Naive B cell (primary cell): ENCODE measurements around the gene APBB2. TPM values are rescaled to one million over a fixed set of nuclear protein-coding genes. Genes with fewer than 3 reads are reported as not detected.
A peak's percentile ranks its signal among the peaks of the same experiment; 100 is the strongest.

Source experiments
- ATAC-seq, 2 donors: fragments of 150-1000 bp; cut with Tn5 transposase; 2 replicates each; pipeline ENCODE4 v1.10.0; 2021; ENCODE audit warnings: low read depth in 2 of 2, mild to moderate bottlenecking in 2 of 2, moderate library complexity in 2 of 2
- DNase-seq: peaks from one replicate; pipeline ENCODE4 v3.0.0; 2022
- H3K27ac Mint-ChIP-seq, 6 donors: one replicate each; pipeline ENCODE4 v1.8.0; 2020 to 2022; ENCODE audit warnings: mild to moderate bottlenecking in 6 of 6, mixed read lengths in 6 of 6, moderate library complexity in 5 of 6, inconsistent platforms in 2 of 6
- H3K27me3 Mint-ChIP-seq, 3 donors: one replicate each; pipeline ENCODE4 v1.8.0; 2021 to 2022; ENCODE audit warnings: mixed read lengths in 3 of 3, mild to moderate bottlenecking in 1 of 3
- H3K36me3 Mint-ChIP-seq, 2 donors: one replicate each; pipeline ENCODE4 v1.8.0; 2020 to 2022; ENCODE audit warnings: mixed read lengths in 2 of 2, inconsistent platforms in 1 of 2, mild to moderate bottlenecking in 1 of 2
- H3K4me1 Mint-ChIP-seq, 3 donors: one replicate each; pipeline ENCODE4 v1.8.0; 2020 to 2022; ENCODE audit warnings: mixed read lengths in 3 of 3, inconsistent platforms in 1 of 3, mild to moderate bottlenecking in 1 of 3, moderate library complexity in 1 of 3
- H3K4me3 Mint-ChIP-seq, 8 donors: one replicate each; pipeline ENCODE4 v1.8.0; 2020 to 2022; ENCODE audit warnings: mild to moderate bottlenecking in 8 of 8, mixed read lengths in 8 of 8, moderate library complexity in 8 of 8, inconsistent platforms in 2 of 8
- H3K9me3 Mint-ChIP-seq, 7 donors: one replicate each; pipeline ENCODE4 v1.8.0; 2020 to 2022; ENCODE audit warnings: mixed read lengths in 7 of 7, mild to moderate bottlenecking in 5 of 7, inconsistent platforms in 2 of 7, moderate library complexity in 1 of 7
- polyA plus RNA-seq, 6 donors: library from polyadenylated mRNA; unstranded; fragments of 300-500 nt; fragmentation: Illumina TruSeq; gene quantifications; one replicate each; pipeline ENCODE4 v1.2.3, GENCODE V29; 2021; ENCODE audit warnings: low read depth in 6 of 6

Gene APBB2
- polyA plus RNA-seq, 6 donors from 2014 or later = 8.6 to 23.5 (median 15.7) TPM

DNA sequence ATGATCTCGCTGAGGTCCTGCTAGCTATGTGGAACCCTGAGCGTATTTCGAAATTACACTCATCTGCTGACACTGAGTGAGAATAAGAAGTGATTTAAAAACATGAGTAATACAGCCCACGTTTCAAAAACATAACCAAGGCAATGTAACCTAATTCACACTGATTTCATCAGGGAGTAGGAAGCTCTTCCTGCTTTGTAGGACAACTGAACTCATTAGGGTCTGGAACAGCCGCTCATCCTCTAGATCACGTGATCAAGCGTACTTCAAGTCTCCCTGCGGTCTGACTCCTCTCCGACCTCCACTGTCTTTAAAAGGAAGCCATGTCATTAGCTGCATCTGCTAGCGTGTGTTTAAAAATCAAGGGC is 326.6 kb downstream of the APBB2 start:
- Mint-ChIP-seq H3K27ac (no peak overlapping the region), H3K36me3 (no peaks in the 10 kb centered on the region), H3K4me1 (no peaks in the 10 kb centered on the region), H3K9me3 (no peaks in the 10 kb centered on the region), H3K27me3 (peaks cover 2 to 14% (median 9%) of the 10 kb centered on the region in 3 donors), H3K4me3 (no peak overlapping the region)
- DNase-seq (no peak), ATAC-seq (no peak)

DNA sequence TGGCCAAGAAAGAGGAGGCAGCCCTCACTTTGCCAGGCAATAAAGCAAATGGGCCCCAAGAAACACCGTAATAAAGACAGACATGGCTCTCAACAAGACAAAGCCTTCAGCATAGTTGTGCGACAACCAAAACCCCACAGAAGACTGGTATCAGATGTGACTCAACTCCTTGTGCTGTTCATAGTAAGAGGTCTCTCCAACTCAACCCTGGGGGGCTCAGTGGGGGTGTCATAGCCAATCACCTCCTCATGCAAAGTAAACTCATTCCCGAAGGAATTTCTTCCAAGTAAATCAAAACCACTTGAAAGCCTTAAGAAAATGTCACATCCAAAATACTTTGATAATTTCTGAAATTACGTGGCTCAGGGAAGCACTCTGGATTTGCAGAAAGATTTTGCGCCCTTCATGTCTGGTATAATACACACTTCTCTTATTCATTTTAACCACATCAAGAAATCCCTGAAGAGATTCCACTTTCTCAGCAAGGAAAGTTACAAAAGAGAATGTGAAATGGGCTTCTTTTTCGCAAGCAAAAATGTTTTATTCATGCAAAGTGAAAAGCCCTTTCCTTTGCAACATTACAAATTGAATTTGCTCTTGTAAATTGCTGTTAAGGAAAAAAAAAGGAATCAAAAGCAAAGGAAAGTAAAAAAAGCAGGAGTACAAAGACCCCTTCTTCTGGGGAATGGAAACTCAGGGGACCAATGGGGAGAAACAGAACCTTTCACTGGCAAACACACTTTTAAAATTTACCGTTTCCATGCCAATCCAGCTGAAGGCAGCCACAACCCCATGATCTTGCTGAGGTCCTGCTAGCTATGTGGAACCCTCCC is 327.2 kb downstream of the APBB2 start:
- no peak for ATAC-seq
- Mint-ChIP-seq H3K36me3 (no peaks in the 10 kb centered on the region), H3K27me3 (peaks cover 8 to 20% (median 9%) of the 10 kb centered on the region in 3 donors), H3K9me3 (no peaks in the 10 kb centered on the region), H3K4me3 (no peak overlapping the region), H3K27ac (peak overlapping the region in 1 of 6 donors; percentile 6), H3K4me1 (no peaks in the 10 kb centered on the region)
- no peak for DNase-seq

DNA sequence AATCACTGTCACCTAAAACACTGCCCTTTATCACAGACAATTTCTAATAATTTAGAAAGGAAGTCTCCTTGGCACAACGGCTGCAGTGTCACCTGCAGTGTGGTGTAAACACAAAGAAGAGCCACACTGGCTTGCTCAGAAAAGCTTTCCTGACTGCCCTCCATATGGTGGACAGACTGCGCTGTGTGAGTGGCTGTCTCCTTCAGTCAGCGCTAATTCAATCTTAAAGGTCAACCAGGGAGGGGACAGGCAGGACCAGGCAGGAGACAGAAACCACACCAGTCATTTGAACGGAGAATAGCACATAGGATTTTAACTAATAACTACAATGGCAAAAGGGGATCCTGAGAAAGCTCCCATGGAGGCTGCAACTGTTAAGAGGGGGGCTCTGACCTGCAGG is 332.5 kb downstream of the APBB2 start:
- Mint-ChIP-seq H3K36me3 (no peaks in the 10 kb centered on the region), H3K9me3 (no peaks in the 10 kb centered on the region), H3K4me1 (no peaks in the 10 kb centered on the region), H3K27me3 (peaks cover 15 to 50% (median 46%) of the 10 kb centered on the region in 3 donors), H3K4me3 (no peak overlapping the region), H3K27ac (no peak overlapping the region)
- ATAC-seq (no peak), DNase-seq (no peak)

DNA sequence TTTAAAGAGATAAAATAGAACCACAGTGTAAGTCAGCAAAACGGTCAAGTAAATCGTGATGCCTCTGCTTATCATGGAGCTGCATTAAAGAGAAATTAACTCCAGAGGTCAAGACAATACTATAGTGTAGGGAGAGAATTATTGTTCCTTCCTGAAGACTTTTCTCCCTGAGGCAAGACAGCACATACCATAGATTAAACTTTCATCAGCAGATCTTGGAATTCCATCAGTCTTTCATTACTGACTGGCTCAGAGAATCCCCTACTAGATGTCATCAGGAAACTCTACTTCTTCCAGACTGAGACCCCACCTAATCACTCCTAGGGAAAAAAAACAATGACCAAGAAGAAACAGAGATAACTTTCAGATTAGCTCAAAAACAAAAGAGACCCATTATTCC is 333.2 kb downstream of the APBB2 start:
- H3K4me3 Mint-ChIP-seq = no peak overlapping the region
- no peaks in the 10 kb centered on the region for H3K36me3 Mint-ChIP-seq
- ATAC-seq = no peak
- H3K27ac Mint-ChIP-seq = no peak overlapping the region
- no peaks in the 10 kb centered on the region for H3K4me1 Mint-ChIP-seq
- H3K27me3 Mint-ChIP-seq = peaks cover 17 to 50% (median 48%) of the 10 kb centered on the region in 3 donors
- no peaks in the 10 kb centered on the region for H3K9me3 Mint-ChIP-seq
- no peak for DNase-seq

DNA sequence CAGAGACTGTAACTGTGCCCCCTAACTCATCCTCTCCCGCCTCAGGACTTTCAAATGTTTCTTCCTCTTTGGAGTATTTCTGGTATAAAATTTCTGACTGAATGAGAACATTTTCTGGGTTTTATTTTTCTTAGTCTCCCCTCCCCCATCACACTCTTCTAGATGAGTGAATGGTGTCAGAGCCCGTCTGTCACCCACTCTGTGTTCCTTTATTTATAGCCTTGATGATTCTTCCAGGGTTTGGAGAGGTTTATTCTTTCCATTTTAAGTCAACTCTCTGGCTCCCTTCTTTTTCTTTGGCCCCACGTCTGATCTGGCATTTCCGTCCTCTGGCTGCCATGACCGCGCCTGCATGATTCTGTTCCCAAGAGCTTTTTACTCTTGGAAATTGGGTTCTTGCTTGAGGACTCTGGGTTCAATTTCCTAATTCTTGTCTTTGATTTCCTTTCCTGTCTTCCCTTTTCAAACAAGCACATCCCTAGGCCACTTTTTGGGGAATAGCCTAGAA is 335.7 kb downstream of the APBB2 start:
- peaks cover 12 to 50% (median 42%) of the 10 kb centered on the region in 3 donors for H3K27me3 Mint-ChIP-seq
- DNase-seq (no peak), ATAC-seq (no peak)
- peak overlapping the region in 2 of 6 donors; percentile 15 to 53 for H3K27ac Mint-ChIP-seq
- no peaks in the 10 kb centered on the region for H3K9me3 Mint-ChIP-seq
- H3K36me3 Mint-ChIP-seq = no peaks in the 10 kb centered on the region
- H3K4me1 Mint-ChIP-seq = no peaks in the 10 kb centered on the region
- no peak overlapping the region for H3K4me3 Mint-ChIP-seq

DNA sequence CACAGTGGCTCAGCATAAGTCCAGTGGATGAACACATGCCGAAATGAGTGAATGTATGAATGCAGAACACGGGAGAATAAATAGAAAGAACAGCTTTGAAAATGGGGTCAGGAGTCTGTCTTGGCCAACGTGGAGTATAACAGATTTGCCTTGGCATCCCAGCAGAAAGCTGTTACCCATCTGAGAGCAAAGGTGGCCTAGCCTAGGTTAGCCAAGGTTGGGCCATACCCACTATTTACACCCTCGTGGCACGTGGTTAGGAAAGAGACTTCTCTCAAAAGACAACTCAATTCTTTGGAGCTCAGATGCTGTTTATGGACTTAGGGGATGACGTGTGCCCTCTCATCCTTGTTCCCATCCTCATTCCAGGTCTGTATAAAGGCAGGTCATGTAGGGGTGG is 337.3 kb downstream of the APBB2 start:
- Mint-ChIP-seq H3K27me3 (peaks cover 12 to 43% (median 33%) of the 10 kb centered on the region in 3 donors), H3K4me3 (no peak overlapping the region), H3K9me3 (no peaks in the 10 kb centered on the region), H3K27ac (no peak overlapping the region), H3K4me1 (no peaks in the 10 kb centered on the region), H3K36me3 (no peaks in the 10 kb centered on the region)
- ATAC-seq (no peak), DNase-seq (no peak)

DNA sequence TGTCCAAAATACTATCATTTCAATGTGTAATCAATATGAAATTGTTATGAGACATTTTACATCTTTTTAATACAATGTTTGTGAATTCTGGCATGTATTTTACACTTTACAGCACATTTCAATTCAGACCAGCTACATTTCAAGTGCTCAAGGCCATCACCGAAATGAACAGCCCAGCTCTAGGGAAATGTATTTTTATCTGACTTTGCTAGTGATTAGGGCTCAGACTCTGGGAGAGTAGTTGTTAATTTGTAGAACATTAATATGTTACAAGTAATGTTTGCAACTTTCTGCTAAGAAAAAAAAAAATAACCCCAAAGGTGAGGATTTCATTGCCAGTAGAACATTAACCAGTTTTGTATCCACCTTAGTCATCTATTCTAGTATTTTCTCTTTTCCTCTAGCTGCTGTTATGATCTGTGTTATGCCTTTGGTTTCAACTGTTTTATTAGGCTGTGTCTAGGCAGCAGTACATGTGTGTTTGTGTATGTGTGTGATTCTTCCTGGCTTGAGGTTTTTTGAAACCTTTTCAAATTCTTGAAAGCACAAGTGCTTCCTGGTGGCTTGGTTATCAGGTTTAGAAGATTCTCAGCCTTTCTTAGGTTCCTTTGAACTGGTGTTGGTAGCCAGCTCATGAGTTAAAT is 338.7 kb downstream of the APBB2 start:
- no peaks in the 10 kb centered on the region for H3K36me3 Mint-ChIP-seq
- no peak for ATAC-seq
- no peak for DNase-seq
- H3K4me3 Mint-ChIP-seq = no peak overlapping the region
- no peaks in the 10 kb centered on the region for H3K9me3 Mint-ChIP-seq
- H3K4me1 Mint-ChIP-seq = no peaks in the 10 kb centered on the region
- peaks cover 12 to 40% (median 30%) of the 10 kb centered on the region in 3 donors for H3K27me3 Mint-ChIP-seq
- no peak overlapping the region for H3K27ac Mint-ChIP-seq

DNA sequence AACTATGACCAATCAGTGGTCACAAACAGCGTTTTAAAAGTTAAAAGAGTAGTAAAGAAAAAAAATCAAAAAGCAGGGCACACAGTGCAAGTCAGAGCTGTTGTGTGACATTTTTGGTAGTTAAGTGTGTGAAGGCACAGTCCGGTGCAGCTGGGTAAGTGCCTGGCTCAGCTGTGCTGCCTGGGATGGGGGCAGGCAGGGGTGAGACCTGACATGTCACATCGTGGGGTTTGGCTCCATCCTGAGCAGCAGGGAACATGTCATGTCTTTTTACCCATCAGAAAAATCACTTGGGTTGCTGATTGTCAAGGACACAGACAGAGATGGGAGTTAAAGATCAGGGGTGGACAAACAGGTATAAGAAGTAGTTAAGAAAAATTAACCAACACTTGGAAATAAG is 339.4 kb downstream of the APBB2 start:
- DNase-seq (no peak), ATAC-seq (no peak)
- Mint-ChIP-seq H3K36me3 (no peaks in the 10 kb centered on the region), H3K27me3 (peaks cover 8 to 33% (median 25%) of the 10 kb centered on the region in 3 donors), H3K27ac (peak overlapping the region in 1 of 6 donors; percentile 57), H3K4me3 (no peak overlapping the region), H3K9me3 (no peaks in the 10 kb centered on the region), H3K4me1 (no peaks in the 10 kb centered on the region)

DNA sequence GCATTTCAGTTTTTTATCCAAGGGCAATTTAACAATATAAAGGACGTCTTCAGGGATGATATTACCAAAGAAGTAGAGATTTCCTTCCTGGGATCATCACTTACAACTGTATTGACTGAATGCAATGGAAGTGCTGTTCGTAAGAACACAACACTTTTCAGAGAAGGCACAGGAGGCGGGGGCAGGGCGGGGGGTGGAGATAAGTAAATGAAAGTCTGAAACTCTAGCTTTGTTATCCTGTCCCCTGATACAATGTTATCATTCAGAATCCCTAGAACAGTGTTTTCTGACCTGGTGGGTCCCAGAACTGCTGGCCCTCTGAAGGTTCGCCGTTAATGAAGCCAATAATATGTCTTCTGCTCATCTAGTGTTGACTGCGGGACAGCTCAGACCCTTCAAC is 340.0 kb downstream of the APBB2 start:
- no peak overlapping the region for H3K4me3 Mint-ChIP-seq
- no peak overlapping the region for H3K27ac Mint-ChIP-seq
- H3K27me3 Mint-ChIP-seq = peaks cover 8 to 28% (median 22%) of the 10 kb centered on the region in 3 donors
- no peaks in the 10 kb centered on the region for H3K9me3 Mint-ChIP-seq
- no peaks in the 10 kb centered on the region for H3K4me1 Mint-ChIP-seq
- ATAC-seq (no peak), DNase-seq (no peak)
- no peaks in the 10 kb centered on the region for H3K36me3 Mint-ChIP-seq

DNA sequence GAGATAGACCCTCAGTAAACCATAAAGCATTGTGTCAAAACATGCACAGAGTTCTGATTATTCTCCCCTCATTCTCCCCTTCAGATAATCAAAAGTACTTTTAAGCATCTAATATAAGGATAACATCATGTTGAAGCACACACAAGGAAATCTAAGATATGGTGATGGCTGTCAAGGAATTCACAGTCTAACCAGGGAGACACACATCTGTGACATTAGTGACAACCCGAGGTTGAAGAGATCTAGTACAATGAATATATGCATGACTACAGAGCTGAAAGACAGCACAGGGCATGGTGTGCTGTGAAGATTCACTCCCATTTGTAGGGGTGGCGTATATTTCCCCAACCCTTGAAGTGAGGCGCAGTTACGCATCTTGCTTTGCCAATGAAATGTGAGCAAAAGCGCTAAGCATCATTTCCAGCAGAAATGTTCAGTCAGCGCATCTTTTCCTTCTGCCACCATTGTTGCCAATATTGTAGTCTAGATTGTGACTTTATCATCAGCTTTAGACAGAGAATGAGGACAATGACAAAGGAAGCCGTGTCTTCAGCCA is 342.6 kb downstream of the APBB2 start:
- Mint-ChIP-seq H3K9me3 (no peaks in the 10 kb centered on the region), H3K4me1 (no peaks in the 10 kb centered on the region), H3K36me3 (no peaks in the 10 kb centered on the region), H3K27me3 (peaks cover 1 to 10% (median 2%) of the 10 kb centered on the region in 3 donors), H3K27ac (no peak overlapping the region), H3K4me3 (no peak overlapping the region)
- no peak for DNase-seq
- no peak for ATAC-seq

DNA sequence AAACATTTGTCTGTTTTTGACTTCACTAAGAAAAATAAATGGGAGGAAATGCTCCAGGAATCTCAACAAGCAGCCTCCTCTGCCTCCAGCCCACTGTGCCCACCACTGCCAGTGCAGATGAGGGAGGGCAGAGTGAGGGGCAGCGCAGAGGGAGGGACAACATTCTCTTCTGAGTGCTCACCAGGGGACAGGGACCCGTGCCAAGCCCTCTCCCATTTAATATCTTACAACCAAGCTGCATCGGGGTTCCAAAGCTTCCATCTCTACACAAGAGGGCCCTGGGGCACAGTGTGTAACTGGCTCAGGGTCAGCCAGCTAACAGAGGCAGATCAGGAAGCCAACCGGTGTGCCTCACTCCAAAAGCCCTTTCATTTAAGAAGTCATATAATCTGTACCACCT is 344.2 kb downstream of the APBB2 start:
- no peak overlapping the region for H3K4me3 Mint-ChIP-seq
- no peak for ATAC-seq
- no peaks in the 10 kb centered on the region for H3K36me3 Mint-ChIP-seq
- H3K27me3 Mint-ChIP-seq = peaks cover 0 to 10% (median 4%) of the 10 kb centered on the region in 3 donors
- H3K4me1 Mint-ChIP-seq = no peaks in the 10 kb centered on the region
- no peaks in the 10 kb centered on the region for H3K9me3 Mint-ChIP-seq
- DNase-seq = no peak
- no peak overlapping the region for H3K27ac Mint-ChIP-seq

DNA sequence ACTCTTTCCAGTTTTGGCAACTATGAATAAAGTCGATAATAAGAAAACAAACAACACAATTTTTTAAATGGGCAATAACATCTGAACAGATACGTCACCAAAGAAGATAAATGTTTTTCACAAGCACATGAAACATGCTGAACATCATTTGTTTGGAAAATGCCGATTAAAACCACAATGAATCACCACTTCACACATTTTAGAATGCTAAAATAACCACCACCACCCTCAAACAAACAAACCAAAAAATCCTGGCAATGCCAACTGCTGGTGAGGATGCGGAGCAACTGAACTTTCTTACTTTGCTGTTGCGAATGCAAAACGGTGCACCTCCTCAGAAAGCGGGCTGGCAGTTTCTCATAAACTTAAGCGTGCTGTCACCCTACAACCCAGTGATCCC is 348.6 kb downstream of the APBB2 start:
- Mint-ChIP-seq H3K4me3 (no peak overlapping the region), H3K27me3 (peaks cover 0 to 4% (median 0%) of the 10 kb centered on the region in 3 donors), H3K9me3 (no peaks in the 10 kb centered on the region), H3K27ac (no peak overlapping the region), H3K4me1 (no peaks in the 10 kb centered on the region), H3K36me3 (no peaks in the 10 kb centered on the region)
- ATAC-seq (no peak), DNase-seq (no peak)

DNA sequence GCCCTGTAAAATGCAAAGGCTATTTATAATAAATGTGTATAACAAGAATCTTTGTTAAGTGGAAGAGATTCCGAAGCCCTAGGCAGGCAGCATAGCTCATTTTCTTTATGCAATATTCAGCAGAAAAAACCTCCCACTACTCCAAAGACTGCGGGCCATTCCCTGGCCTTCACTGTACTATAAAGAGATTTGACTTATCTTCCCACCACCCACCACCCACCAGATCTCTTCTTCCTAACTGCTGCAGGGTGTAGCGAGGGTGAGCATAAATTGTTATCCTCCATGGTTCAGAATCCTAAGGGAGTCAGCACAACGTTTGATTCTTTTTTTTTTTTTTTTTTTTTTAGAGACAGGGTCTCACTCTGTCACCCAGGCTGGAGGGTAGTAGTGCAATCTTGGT is 349.8 kb downstream of the APBB2 start:
- DNase-seq (no peak), ATAC-seq (no peak)
- H3K27me3 Mint-ChIP-seq = peaks cover 4 to 7% (median 5%) of the 10 kb centered on the region in 3 donors
- H3K27ac Mint-ChIP-seq = peak overlapping the region in 1 of 6 donors; percentile 68
- H3K4me3 Mint-ChIP-seq = no peak overlapping the region
- H3K9me3 Mint-ChIP-seq = no peaks in the 10 kb centered on the region
- peaks cover 1 to 4% (median 3%) of the 10 kb centered on the region in 3 donors for H3K4me1 Mint-ChIP-seq
- H3K36me3 Mint-ChIP-seq = no peaks in the 10 kb centered on the region

DNA sequence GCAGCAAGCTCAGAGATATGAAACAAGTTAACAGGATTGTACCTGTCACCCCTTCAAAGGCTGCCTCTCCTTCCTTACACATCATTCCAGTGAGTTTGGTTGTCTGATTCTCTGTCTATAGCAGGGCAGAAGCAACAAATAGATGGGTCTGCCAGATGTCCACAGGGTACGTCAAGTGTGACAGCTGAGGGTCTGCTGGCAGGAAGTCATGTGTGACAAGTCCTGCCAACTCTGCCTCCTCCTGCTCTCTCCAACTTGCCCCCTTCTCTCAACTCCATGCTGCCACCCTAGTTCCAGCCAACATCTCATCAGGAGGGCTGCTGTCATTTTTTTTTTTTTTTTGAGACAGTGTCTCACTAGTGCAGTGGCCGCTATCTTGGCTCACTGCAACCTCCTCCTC is 355.4 kb downstream of the APBB2 start:
- DNase-seq (no peak), ATAC-seq (no peak)
- peak overlapping the region in 3 of 8 donors; percentile 26 to 38 (median 36) for H3K4me3 Mint-ChIP-seq
- H3K27ac Mint-ChIP-seq = peak overlapping the region in 1 of 6 donors; percentile 81
- H3K9me3 Mint-ChIP-seq = no peaks in the 10 kb centered on the region
- H3K4me1 Mint-ChIP-seq = peaks cover 33 to 44% (median 35%) of the 10 kb centered on the region in 3 donors
- H3K36me3 Mint-ChIP-seq = no peaks in the 10 kb centered on the region
- H3K27me3 Mint-ChIP-seq = peaks cover 0 to 12% (median 12%) of the 10 kb centered on the region in 3 donors
